Measurements from ENCODE around the gene ARHGEF37. TPM values are rescaled to one million over a fixed set of nuclear protein-coding genes. Genes with fewer than 3 reads are reported as not detected.

Gene ARHGEF37
- total RNA-seq, 1 donor = 0.72 TPM

DNA sequence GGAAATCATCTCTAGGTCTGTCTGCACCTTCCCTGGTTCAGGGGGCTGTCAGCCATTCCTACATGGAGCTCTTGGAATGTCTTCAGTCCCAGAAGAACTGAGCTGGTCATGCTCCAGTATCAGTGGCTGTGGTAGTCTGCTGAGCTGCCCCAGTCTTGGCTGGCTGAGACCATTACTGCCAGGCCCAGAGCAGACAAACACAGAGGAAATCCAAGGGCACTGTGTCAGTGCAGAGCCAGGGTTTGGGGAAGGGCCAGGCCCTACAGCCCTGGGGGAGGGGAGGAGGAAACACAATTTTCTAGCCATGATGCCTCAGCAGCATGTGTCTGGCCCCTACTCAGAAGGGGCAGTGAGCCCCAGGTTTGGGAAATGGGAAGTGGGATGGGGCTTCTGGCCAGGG lies 58.4 kb downstream of the ARHGEF37 start:
- H2AFZ ChIP-seq (ENCODE audit: low read length) = no peak overlapping the region
- H3K4me1 ChIP-seq (ENCODE audit: insufficient read depth, low read length) = peaks cover 2% of the 10 kb centered on the region
- H3K4me3 ChIP-seq (ENCODE audit: insufficient read depth, low read length) = no peak overlapping the region
- H3K4me2 ChIP-seq (ENCODE audit: insufficient read depth, low read length) = no peak overlapping the region
- no peaks in the 10 kb centered on the region for H3K36me3 ChIP-seq (ENCODE audit: insufficient read depth, low read length)
- TF ChIP-seq, protein P1, sequence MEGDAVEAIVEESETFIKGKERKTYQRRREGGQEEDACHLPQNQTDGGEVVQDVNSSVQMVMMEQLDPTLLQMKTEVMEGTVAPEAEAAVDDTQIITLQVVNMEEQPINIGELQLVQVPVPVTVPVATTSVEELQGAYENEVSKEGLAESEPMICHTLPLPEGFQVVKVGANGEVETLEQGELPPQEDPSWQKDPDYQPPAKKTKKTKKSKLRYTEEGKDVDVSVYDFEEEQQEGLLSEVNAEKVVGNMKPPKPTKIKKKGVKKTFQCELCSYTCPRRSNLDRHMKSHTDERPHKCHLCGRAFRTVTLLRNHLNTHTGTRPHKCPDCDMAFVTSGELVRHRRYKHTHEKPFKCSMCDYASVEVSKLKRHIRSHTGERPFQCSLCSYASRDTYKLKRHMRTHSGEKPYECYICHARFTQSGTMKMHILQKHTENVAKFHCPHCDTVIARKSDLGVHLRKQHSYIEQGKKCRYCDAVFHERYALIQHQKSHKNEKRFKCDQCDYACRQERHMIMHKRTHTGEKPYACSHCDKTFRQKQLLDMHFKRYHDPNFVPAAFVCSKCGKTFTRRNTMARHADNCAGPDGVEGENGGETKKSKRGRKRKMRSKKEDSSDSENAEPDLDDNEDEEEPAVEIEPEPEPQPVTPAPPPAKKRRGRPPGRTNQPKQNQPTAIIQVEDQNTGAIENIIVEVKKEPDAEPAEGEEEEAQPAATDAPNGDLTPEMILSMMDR (IDR thresholded peaks at IDR 0.05; ENCODE audit: extremely low read depth, low read depth, low read length) = no peak
- H3K27ac ChIP-seq (ENCODE audit: low read depth, low read length) = no peak overlapping the region
- H3K9me3 ChIP-seq (ENCODE audit: low read depth, low read length) = no peaks in the 10 kb centered on the region
- no peak for DNase-seq (ENCODE audit: insufficient read length, low spot score, missing footprints)
- no peaks in the 10 kb centered on the region for H3K79me2 ChIP-seq (ENCODE audit: insufficient read depth, low read length)
- peaks cover 2% of the 10 kb centered on the region for H3K27me3 ChIP-seq (ENCODE audit: insufficient read depth, low read length)
- no peaks in the 10 kb centered on the region for H4K20me1 ChIP-seq (ENCODE audit: insufficient read depth, low read length)

DNA sequence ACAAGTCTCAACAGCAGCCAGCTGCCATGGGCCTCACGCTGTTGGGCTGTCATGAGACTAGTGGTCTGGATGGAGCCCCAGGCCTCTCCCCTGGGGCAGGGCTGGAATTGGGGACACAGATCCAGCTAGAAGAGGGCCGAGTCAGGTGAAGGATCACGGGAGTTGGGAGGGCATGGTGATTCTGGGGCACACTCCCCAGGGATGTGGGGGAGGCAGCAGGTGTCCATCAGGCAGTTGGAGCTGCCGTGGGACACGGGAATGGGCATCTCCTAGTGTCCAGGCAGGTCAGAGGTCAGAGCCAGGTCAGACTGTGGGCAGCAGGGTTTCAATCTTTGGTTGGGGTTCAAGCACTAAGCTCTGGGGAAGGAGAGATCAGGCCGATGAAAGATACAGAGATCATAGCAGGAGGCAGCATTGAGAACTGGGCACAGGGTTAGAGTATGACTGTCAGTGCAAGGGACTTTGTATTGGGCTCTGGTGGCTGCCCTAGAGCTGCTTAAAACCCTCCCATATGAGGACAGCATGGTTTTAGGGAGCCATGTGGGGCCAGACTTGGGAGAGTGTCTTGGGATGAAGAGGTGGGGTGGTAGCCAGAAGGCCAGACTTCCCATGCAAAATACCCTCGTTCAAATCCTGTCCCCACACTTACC lies 59.2 kb downstream of the ARHGEF37 start:
- H3K4me3 ChIP-seq (ENCODE audit: insufficient read depth, low read length) = peak overlapping the region; percentile 44
- peak overlapping the region; percentile 44 for H2AFZ ChIP-seq (ENCODE audit: low read length)
- peaks cover 2% of the 10 kb centered on the region for H3K27me3 ChIP-seq (ENCODE audit: insufficient read depth, low read length)
- H4K20me1 ChIP-seq (ENCODE audit: insufficient read depth, low read length) = no peaks in the 10 kb centered on the region
- DNase-seq (ENCODE audit: insufficient read length, low spot score, missing footprints) = no peak
- H3K9me3 ChIP-seq (ENCODE audit: low read depth, low read length) = no peaks in the 10 kb centered on the region
- peak overlapping the region; percentile 19 for H3K4me2 ChIP-seq (ENCODE audit: insufficient read depth, low read length)
- TF ChIP-seq, protein P1 (IDR thresholded peaks at IDR 0.05; ENCODE audit: extremely low read depth, low read depth, low read length) = no peak
- peaks cover 2% of the 10 kb centered on the region for H3K4me1 ChIP-seq (ENCODE audit: insufficient read depth, low read length)
- H3K36me3 ChIP-seq (ENCODE audit: insufficient read depth, low read length) = no peaks in the 10 kb centered on the region
- H3K79me2 ChIP-seq (ENCODE audit: insufficient read depth, low read length) = no peaks in the 10 kb centered on the region
- H3K27ac ChIP-seq (ENCODE audit: low read depth, low read length) = peak overlapping the region; percentile 3

DNA sequence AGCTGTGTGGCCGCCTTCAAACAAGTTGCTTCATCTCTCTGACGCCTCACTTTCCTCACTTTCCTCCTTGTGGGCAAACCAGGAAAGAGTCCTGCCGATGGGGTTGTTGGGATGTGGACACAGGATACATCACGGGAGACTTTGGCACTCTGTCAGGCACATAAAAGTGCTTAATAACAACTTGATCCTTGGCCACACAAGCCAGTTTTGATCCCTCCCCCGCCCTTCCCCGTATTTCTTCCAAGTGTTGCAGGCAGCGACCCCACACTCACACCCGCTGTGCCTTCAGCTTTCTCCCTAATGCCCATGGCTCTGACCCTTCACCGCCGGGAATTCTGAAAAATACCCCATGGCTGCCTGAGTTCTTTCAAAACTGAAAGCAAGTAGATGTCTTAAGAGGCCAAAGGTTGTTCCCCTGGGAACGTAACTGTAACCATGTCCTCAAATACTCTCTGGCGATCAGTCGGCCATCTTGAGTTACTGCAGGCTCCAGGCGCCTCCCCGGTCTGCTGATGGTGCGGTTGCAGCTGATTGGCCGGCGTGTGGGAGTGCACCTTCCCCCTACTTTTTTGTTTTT lies 59.8 kb downstream of the ARHGEF37 start:
- Histone ChIP-seq H3K4me1 (ENCODE audit: insufficient read depth, low read length) (no peaks in the 10 kb centered on the region), H3K4me2 (ENCODE audit: insufficient read depth, low read length) (peak overlapping the region; percentile 19), H3K36me3 (ENCODE audit: insufficient read depth, low read length) (no peaks in the 10 kb centered on the region), H3K27ac (ENCODE audit: low read depth, low read length) (peak overlapping the region; percentile 3), H2AFZ (ENCODE audit: low read length) (peak overlapping the region; percentile 44), H3K79me2 (ENCODE audit: insufficient read depth, low read length) (no peaks in the 10 kb centered on the region), H3K9me3 (ENCODE audit: low read depth, low read length) (no peaks in the 10 kb centered on the region), H4K20me1 (ENCODE audit: insufficient read depth, low read length) (no peaks in the 10 kb centered on the region), H3K27me3 (ENCODE audit: insufficient read depth, low read length) (peaks cover 2% of the 10 kb centered on the region), H3K4me3 (ENCODE audit: insufficient read depth, low read length) (peak overlapping the region; percentile 44)
- DNase-seq (ENCODE audit: insufficient read length, low spot score, missing footprints) = peak; percentile 85
- TF ChIP-seq, protein P1 (IDR thresholded peaks at IDR 0.05; ENCODE audit: extremely low read depth, low read depth, low read length) = no peak

DNA sequence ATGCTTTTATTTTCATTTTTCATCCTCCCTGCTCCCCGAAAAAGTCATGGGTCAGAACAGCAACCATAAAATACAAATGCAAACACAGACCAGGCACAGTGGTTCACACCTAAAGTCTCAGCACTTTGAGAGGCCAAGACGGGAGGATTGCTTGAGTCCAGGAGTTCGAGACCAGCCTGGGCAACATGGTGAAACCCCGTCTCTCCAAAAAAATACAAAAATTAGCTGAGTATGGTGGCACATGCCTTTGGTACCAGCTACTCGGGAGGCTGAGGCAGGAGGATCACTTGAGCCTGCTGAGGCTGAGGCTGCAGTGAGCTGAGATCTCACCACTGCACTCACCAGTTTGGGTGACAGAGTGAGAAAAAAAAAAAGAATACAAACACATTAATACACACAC lies 60.3 kb downstream of the ARHGEF37 start:
- Histone ChIP-seq H3K79me2 (ENCODE audit: insufficient read depth, low read length) (no peaks in the 10 kb centered on the region), H3K27ac (ENCODE audit: low read depth, low read length) (no peak overlapping the region), H3K4me3 (ENCODE audit: insufficient read depth, low read length) (no peak overlapping the region), H3K27me3 (ENCODE audit: insufficient read depth, low read length) (peaks cover 2% of the 10 kb centered on the region), H3K4me1 (ENCODE audit: insufficient read depth, low read length) (no peaks in the 10 kb centered on the region), H4K20me1 (ENCODE audit: insufficient read depth, low read length) (no peaks in the 10 kb centered on the region), H3K4me2 (ENCODE audit: insufficient read depth, low read length) (peak overlapping the region; percentile 19), H2AFZ (ENCODE audit: low read length) (no peak overlapping the region), H3K9me3 (ENCODE audit: low read depth, low read length) (no peaks in the 10 kb centered on the region), H3K36me3 (ENCODE audit: insufficient read depth, low read length) (no peaks in the 10 kb centered on the region)
- TF ChIP-seq, protein P1 (IDR thresholded peaks at IDR 0.05; ENCODE audit: extremely low read depth, low read depth, low read length) = no peak
- no peak for DNase-seq (ENCODE audit: insufficient read length, low spot score, missing footprints)
